Ishikawa (cell line): Measurements from ENCODE around the gene EDC3.

Source experiments
- CEBPB ChIP-seq: IDR thresholded peaks from 2 replicates; pipeline ENCODE4 v1.6.1; 2012
- CREB1 ChIP-seq: IDR thresholded peaks from 2 replicates; pipeline ENCODE4 v1.6.1; 2012; ENCODE audit warnings: low read depth
- EGR1 ChIP-seq: IDR thresholded peaks from 2 replicates; pipeline ENCODE4 v1.6.1; 2012
- EP300 ChIP-seq: IDR thresholded peaks from 2 replicates; pipeline ENCODE4 v1.6.1; 2012; ENCODE audit warnings: borderline replicate concordance
- FOXM1 ChIP-seq: IDR thresholded peaks from 2 replicates; pipeline ENCODE4 v1.6.1; 2012; ENCODE audit warnings: low read depth, borderline replicate concordance
- NFIC ChIP-seq: IDR thresholded peaks from 2 replicates; pipeline ENCODE4 v1.6.1; 2012
- RAD21 ChIP-seq: IDR thresholded peaks from 2 replicates; pipeline ENCODE4 v1.6.1; 2012; ENCODE audit warnings: low read depth
- REST ChIP-seq: IDR thresholded peaks from 2 replicates; pipeline ENCODE4 v1.6.1; 2012; ENCODE audit warnings: low read depth, mild to moderate bottlenecking
- TAF1 ChIP-seq: IDR thresholded peaks from 2 replicates; pipeline ENCODE4 v1.6.1; 2012; ENCODE audit warnings: low read depth, mild to moderate bottlenecking
- TCF12 ChIP-seq: IDR thresholded peaks from 2 replicates; pipeline ENCODE4 v1.6.1; 2012; ENCODE audit warnings: low read depth
- TEAD4 ChIP-seq: IDR thresholded peaks from 2 replicates; pipeline ENCODE4 v1.6.1; 2012
- USF1 ChIP-seq: IDR thresholded peaks from 2 replicates; pipeline ENCODE4 v1.6.1; 2012
- YY1 ChIP-seq: IDR thresholded peaks from 2 replicates; pipeline ENCODE4 v1.6.1; 2012; ENCODE audit warnings: low read depth
- ZBTB7A ChIP-seq: IDR thresholded peaks from 2 replicates; pipeline ENCODE4 v1.6.1; 2012; ENCODE audit warnings: low read depth
- TF ChIP-seq, protein P1 (sequence below): IDR thresholded peaks from 2 replicates; pipeline ENCODE4 v1.6.1; 2012

The EDC3 gene

GRCh38 chr15:74621936-74622335 lies 73.9 kb downstream of the EDC3 start:
- TF ChIP-seq TCF12, result no peak
- TF ChIP-seq NFIC, result no peak
- TF ChIP-seq EP300, result no peak
- no peak for TF ChIP-seq CEBPB
- no peak for TF ChIP-seq TEAD4
- no peak for TF ChIP-seq TAF1
- no peak for TF ChIP-seq CREB1
- no peak for TF ChIP-seq ZBTB7A
- TF ChIP-seq EGR1, result no peak
- no peak for TF ChIP-seq YY1

DNA sequence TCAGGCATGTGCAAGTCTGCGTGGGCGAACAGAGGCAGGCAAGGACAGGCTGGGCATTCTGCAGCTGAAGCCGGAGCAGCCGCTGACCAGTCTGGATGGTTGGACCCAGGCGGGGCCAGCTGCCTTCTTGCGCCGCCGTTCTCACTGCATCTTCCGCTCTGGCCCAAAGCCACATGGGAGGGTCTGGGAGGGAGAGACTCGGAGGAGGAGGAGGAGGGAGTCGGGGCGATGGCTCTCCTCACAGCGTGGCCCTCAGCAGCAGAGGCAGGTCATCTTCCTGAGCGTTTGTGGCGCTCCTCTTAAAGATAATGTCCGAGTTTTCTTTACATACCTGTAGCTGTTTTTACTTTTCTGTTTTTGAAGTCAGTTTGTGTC lies 74.3 kb downstream of the EDC3 start:
- no peak for TF ChIP-seq TAF1

DNA sequence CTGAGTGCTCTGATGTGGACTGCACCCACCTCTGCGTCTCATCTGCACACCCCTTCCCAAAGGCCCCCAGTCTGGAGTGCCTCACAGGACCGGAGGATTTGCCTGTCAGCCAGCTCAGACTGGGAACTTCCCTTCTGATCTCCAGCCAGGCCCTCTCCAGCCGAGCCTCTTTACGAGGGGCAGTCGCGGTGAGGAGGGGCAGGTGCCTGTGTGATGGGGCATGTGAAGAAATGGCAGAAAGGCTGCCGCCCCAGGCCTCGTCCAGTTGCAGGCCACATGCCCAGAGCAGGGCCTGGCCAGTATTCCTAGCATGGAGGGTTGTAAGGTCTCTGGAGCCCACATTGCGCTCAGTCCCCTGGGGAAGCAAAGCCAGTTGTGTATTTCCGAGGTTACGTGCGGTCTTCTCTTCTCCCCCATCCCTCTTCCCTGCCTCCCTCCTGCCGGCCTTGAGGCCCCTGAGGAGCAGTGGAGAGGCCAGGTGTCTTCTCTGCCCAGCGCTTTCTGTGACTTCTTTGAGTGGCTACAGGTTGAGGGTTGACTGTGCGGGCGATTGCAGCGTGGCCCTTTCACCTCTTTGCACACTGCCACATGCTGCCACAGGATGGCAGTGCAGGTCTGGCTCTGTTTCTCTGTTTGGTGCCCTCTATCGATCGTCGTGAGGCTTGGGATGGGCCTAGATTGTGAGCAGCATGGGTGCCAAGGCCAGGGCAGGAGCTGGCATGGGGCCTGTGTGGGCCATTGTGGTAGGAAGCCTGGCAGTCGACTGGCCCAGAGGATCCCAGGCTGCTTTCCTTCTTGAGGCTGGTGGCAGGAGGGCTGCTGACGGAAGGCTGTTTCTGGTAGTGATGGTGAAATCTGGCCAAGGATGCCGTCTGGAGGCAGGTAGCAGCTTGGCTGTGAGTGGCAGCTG lies 74.9 kb downstream of the EDC3 start:
- TF ChIP-seq FOXM1 (no peak), NFIC (peak; percentile 19; the same call in 1 of the 2 replicates), ZBTB7A (no peak), CEBPB (no peak), TEAD4 (no peak), EP300 (no peak), YY1 (0 out of 2 replicates have a peak, but pooled peaks have one; percentile 52), TCF12 (no peak), REST (no peak), RAD21 (peak; percentile 87), TAF1 (no peak), USF1 (no peak), EGR1 (no peak), CREB1 (no peak)
- TF ChIP-seq, protein P1, sequence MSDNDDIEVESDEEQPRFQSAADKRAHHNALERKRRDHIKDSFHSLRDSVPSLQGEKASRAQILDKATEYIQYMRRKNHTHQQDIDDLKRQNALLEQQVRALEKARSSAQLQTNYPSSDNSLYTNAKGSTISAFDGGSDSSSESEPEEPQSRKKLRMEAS, result peak; percentile 50; the same call in 1 of the 2 replicates

DNA sequence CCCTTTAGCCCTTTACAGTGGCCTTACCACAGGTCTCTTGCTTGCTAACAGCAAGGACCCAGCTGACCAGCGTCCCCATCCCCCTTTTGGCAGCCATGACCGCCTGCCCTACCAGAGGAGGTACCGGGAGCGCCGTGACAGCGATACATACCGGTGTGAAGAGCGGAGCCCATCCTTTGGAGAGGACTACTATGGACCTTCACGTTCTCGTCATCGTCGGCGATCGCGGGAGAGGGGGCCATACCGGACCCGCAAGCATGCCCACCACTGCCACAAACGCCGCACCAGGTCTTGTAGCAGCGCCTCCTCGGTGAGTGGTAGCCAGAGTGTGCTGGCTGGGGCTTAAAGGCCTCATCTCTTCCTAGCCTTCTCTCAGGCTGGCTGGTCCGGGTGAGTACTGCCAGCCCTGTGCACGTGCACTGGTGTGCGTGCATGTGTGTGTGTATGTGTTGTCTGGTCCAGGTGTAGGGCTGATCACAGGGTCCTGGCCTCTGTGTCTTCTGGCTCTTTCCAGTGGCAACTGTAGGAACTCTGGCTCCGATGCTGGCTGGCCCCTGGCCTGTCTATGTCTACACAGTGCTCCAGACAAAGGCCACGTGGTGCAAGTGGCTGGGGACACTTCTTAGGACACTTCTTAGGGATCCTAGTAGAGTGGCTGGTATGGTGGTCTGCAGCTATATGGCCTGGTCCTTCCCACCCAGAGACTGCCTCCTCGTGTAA lies 75.7 kb downstream of the EDC3 start:
- TF ChIP-seq TAF1, result no peak
- TF ChIP-seq TEAD4, result no peak

GRCh38 chr15:74618841-74619596 lies 76.8 kb downstream of the EDC3 start:
- TF ChIP-seq REST, result no peak

GRCh38 chr15:74616996-74617395 lies 78.8 kb downstream of the EDC3 start:
- TF ChIP-seq, protein P1, result no peak
- TF ChIP-seq RAD21 (no peak), CREB1 (no peak), NFIC (no peak), REST (no peak), YY1 (no peak), CEBPB (no peak), TAF1 (no peak), TCF12 (no peak), TEAD4 (no peak), EGR1 (no peak), FOXM1 (no peak), USF1 (no peak), ZBTB7A (no peak), EP300 (no peak)
